ENCODE measurements around the gene CELF3. TPM values are rescaled to one million over a fixed set of nuclear protein-coding genes. Genes with fewer than 3 reads are reported as not detected.

The CELF3 gene
- polyA plus RNA-seq, 1 donor from 2014 or later: 89.0 TPM

GRCh38 chr1:151759241-151759640, 42.6 kb upstream of the CELF3 start:
- Histone ChIP-seq H3K36me3 (ENCODE audit: insufficient read depth, low read length) (peaks cover 11% of the 10 kb centered on the region), H2AFZ (ENCODE audit: low read depth, low read length) (no peak overlapping the region), H3K9ac (ENCODE audit: low read length) (no peak overlapping the region), H3K4me2 (ENCODE audit: low read length) (no peak overlapping the region), H3K9me2 (ENCODE audit: insufficient read depth, low read length) (no peaks in the 10 kb centered on the region), H3K27ac (ENCODE audit: low read length) (no peak overlapping the region), H3K9me3 (ENCODE audit: low read length) (no peaks in the 10 kb centered on the region), H3K79me2 (replicated peaks; ENCODE audit: insufficient read depth, low read length) (no peaks in the 10 kb centered on the region), H3F3A (ENCODE audit: insufficient read depth, low read length, poor library complexity, severe bottlenecking) (no peaks in the 10 kb centered on the region), H3K4me3 (ENCODE audit: low read length) (no peak overlapping the region), H4K20me1 (ENCODE audit: insufficient read depth) (no peaks in the 10 kb centered on the region), H3K27me3 (ENCODE audit: insufficient read depth, low read depth, low read length) (no peaks in the 10 kb centered on the region)
- TF ChIP-seq MXI1 (conservative IDR thresholded peaks at IDR 0.05; ENCODE audit: poor library complexity, severe bottlenecking) (no peak), EP300 (conservative IDR thresholded peaks at IDR 0.05; ENCODE audit: poor library complexity, severe bottlenecking) (no peak), REST (IDR thresholded peaks at IDR 0.05; ENCODE audit: borderline replicate concordance) (no peak), SMC3 (conservative IDR thresholded peaks at IDR 0.05; ENCODE audit: poor library complexity) (no peak), POLR2AphosphoS5 (IDR thresholded peaks at IDR 0.05) (no peak), CTCF (IDR thresholded peaks at IDR 0.05; ENCODE audit: poor library complexity, severe bottlenecking) (no peak), RAD21 (conservative IDR thresholded peaks at IDR 0.05) (no peak), TAF1 (IDR thresholded peaks at IDR 0.05; ENCODE audit: low read depth) (no peak), EZH2 (IDR thresholded peaks at IDR 0.05; ENCODE audit: borderline replicate concordance, insufficient read depth, low read length, poor library complexity, severe bottlenecking) (no peak)

GRCh38 chr1:151756291-151756690, 39.7 kb upstream of the CELF3 start:
- Histone ChIP-seq H3K9ac (ENCODE audit: low read length) (no peak overlapping the region), H4K20me1 (ENCODE audit: insufficient read depth) (no peaks in the 10 kb centered on the region), H2AFZ (ENCODE audit: low read depth, low read length) (no peak overlapping the region), H3F3A (ENCODE audit: insufficient read depth, low read length, poor library complexity, severe bottlenecking) (no peaks in the 10 kb centered on the region), H3K9me3 (ENCODE audit: low read length) (no peaks in the 10 kb centered on the region), H3K27ac (ENCODE audit: low read length) (no peak overlapping the region), H3K4me3 (ENCODE audit: low read length) (no peak overlapping the region), H3K36me3 (ENCODE audit: insufficient read depth, low read length) (peaks cover 2% of the 10 kb centered on the region), H3K27me3 (ENCODE audit: insufficient read depth, low read depth, low read length) (no peaks in the 10 kb centered on the region), H3K79me2 (replicated peaks; ENCODE audit: insufficient read depth, low read length) (no peaks in the 10 kb centered on the region), H3K4me2 (ENCODE audit: low read length) (no peak overlapping the region), H3K9me2 (ENCODE audit: insufficient read depth, low read length) (no peaks in the 10 kb centered on the region)
- TF ChIP-seq TAF1 (IDR thresholded peaks at IDR 0.05; ENCODE audit: low read depth) (no peak), REST (IDR thresholded peaks at IDR 0.05; ENCODE audit: borderline replicate concordance) (no peak)
